ENCODE data around the gene EDN2. TPM values are rescaled to one million over a fixed set of nuclear protein-coding genes. Genes with fewer than 3 reads are reported as not detected.

Gene EDN2
- total RNA-seq, 1 donor from 2014 or later, result 0.47 TPM

DNA sequence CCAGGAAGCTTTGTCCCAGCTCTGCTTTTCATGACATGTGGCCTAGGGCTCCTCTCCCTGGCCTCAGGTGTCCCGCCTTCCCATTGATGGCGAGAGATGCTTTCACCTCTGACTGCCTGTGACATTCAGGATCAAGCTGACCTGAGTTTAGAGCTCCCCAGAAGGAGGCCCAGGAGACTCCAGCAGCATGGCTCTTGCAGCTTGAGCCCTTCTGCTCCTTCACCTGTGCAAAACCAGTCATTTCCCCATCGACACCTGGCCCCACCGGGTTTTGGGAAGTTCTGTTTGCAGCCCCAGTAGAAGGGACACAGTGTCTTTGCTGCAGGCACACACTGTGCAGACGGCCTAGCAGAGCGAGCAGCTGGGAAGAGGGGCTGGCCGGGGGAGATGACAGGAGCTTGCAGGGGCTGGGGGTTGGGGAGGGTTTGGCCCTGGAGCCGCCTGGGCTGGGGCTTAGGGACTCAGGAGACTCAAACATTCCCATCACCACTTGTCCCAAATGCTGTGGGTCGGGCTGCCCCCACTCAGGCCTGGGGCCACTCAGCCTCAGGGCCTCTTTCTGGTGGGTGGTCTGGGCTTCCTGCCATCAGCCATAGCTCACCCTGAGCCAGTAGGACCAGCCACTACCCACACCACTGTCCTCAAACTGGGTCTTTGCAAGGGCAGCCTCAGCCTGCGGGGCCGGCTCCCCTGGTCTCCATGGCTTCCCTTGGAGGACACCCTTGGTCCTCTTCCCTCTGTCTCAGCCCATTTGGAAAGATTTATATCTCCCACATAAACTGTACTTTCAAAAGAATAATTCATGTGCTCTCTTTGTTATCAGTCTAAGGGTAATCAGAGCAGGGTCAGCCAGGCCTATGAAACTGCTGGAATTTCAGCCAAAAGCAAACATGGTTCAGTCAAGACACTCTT lies 3.8 kb upstream of the EDN2 start:
- Histone ChIP-seq H3K4me3 (no peak overlapping the region), H3K27me3 (ENCODE audit: low read depth) (no peaks in the 10 kb centered on the region), H3K4me1 (peaks cover 56% of the 10 kb centered on the region), H3K9me3 (replicated peaks) (no peaks in the 10 kb centered on the region), H3K27ac (replicated peaks) (no peak overlapping the region), H3K36me3 (no peaks in the 10 kb centered on the region)
- intact Hi-C loops (cut with micrococcal nuclease), result no loop called here
- no peak for DNase-seq
- TF ChIP-seq, protein P1, sequence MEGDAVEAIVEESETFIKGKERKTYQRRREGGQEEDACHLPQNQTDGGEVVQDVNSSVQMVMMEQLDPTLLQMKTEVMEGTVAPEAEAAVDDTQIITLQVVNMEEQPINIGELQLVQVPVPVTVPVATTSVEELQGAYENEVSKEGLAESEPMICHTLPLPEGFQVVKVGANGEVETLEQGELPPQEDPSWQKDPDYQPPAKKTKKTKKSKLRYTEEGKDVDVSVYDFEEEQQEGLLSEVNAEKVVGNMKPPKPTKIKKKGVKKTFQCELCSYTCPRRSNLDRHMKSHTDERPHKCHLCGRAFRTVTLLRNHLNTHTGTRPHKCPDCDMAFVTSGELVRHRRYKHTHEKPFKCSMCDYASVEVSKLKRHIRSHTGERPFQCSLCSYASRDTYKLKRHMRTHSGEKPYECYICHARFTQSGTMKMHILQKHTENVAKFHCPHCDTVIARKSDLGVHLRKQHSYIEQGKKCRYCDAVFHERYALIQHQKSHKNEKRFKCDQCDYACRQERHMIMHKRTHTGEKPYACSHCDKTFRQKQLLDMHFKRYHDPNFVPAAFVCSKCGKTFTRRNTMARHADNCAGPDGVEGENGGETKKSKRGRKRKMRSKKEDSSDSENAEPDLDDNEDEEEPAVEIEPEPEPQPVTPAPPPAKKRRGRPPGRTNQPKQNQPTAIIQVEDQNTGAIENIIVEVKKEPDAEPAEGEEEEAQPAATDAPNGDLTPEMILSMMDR (IDR thresholded peaks at IDR 0.05; ENCODE audit: borderline replicate concordance), result no peak

DNA sequence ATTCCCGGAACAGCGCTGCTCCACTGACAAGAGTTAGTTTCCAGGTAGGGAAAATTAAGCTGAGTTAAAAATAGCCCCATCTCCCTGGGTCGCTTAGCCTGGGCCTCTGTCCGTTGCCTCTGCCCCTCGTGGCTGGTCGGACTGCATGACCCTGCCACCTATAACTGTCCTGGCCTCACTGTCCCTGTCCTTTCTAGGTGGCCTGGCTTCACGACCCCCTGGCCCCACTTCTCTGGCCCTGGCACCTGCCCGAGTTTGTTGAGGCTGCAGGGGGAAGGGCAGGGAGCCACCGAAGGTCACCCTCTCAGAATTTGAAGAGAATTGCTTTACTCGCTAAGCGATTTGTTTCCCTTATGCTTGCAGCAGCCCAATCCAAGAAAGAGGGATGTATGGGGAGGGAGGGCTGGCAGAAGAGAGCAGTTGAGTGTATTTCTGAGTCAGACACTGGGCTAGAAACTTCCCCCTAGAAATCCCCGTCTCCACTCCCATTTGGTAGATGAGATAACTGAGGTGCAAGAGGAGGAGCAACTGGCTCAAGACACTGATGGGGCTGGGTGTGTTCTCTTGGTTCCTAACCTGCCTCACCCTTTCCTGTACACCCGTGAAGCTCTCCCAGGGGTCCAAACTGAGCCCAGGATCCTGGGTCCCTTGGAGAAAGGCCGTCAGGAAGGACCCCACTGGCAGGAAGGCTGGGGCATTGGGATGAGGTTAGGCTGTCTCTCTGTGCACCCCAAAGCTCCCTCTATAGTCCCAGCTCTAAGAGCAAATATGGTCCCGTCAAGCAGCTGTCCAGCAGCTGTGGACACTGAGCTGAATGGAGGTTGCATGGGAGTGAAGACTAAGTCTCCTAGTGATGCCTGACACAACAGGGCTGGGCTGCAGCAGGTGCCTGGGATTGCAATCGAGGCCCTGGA lies 2.9 kb upstream of the EDN2 start:
- intact Hi-C loops (cut with micrococcal nuclease), result no loop called here
- Histone ChIP-seq H3K27ac (replicated peaks) (peak overlapping the region; percentile 72), H3K36me3 (no peaks in the 10 kb centered on the region), H3K4me3 (peak overlapping the region; percentile 21), H3K27me3 (ENCODE audit: low read depth) (no peaks in the 10 kb centered on the region), H3K4me1 (peaks cover 66% of the 10 kb centered on the region), H3K9me3 (replicated peaks) (no peaks in the 10 kb centered on the region)
- TF ChIP-seq, protein P1 (IDR thresholded peaks at IDR 0.05; ENCODE audit: borderline replicate concordance), result no peak
- no peak for DNase-seq

DNA sequence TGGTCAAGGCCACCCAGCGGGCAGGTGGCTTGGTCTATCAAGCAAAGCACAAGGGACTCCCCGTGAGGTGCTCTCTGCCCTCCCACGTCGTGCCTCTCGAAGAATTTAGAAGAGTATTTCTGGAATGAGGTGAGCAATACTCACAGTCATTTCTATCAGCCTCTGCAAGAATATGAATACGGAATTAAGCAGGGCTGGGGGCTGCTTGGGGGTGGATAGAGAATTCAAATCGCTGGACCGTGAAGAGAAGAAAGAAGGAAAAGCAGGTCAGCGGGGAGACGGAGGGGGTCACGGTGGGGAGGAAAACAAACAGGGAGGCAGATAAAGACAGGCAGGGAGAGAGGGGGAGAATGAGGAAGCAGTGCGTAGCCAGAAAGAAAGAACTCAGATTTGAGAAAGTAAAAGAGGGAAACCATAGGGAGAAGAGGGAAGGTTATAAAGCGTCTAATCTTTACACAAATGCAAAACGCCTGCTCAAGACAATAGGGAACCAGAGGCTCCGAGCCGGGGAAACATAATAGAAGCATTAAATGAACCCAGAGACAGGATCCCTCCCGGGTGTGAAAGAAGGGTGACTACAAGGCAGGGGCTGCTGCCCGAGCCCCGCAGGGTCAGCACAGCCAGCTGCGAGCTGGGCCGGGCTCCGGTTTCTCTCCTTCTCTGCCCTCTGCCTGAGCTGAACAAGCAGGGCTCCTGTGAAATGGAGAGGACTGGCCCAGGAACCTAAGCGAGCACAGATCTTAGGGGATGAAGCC lies 2.1 kb upstream of the EDN2 start:
- TF ChIP-seq, protein P1 (IDR thresholded peaks at IDR 0.05; ENCODE audit: borderline replicate concordance), result no peak
- Histone ChIP-seq H3K27ac (replicated peaks) (peak overlapping the region; percentile 72), H3K9me3 (replicated peaks) (no peaks in the 10 kb centered on the region), H3K27me3 (ENCODE audit: low read depth) (no peaks in the 10 kb centered on the region), H3K4me3 (peak overlapping the region; percentile 21), H3K36me3 (no peaks in the 10 kb centered on the region), H3K4me1 (peaks cover 70% of the 10 kb centered on the region)
- DNase-seq, result no peak
- intact Hi-C loops (cut with micrococcal nuclease), result no loop called here

DNA sequence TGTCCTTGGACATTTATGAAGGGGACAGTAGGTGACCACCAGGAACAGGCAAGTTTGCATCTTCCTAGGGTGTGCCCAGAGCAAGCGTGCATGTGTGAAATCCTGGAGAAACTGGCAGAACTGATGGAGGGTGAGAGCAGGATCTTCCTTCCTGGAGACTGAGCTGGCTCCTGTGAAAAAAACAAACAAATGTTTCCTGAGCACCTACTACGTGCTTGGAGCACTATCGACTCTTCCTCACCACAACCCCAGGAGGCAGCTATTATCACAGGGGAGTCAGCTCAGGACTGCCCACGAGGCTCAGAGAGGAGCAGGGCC lies 1.5 kb upstream of the EDN2 start:
- intact Hi-C loops (cut with micrococcal nuclease), result no loop called here
- no peaks in the 10 kb centered on the region for H3K36me3 ChIP-seq
- no peaks in the 10 kb centered on the region for H3K9me3 ChIP-seq (replicated peaks)
- TF ChIP-seq, protein P1 (IDR thresholded peaks at IDR 0.05; ENCODE audit: borderline replicate concordance), result no peak
- no peaks in the 10 kb centered on the region for H3K27me3 ChIP-seq (ENCODE audit: low read depth)
- no peak overlapping the region for H3K27ac ChIP-seq (replicated peaks)
- H3K4me3 ChIP-seq, result no peak overlapping the region
- H3K4me1 ChIP-seq, result peaks cover 68% of the 10 kb centered on the region
- DNase-seq, result no peak

DNA sequence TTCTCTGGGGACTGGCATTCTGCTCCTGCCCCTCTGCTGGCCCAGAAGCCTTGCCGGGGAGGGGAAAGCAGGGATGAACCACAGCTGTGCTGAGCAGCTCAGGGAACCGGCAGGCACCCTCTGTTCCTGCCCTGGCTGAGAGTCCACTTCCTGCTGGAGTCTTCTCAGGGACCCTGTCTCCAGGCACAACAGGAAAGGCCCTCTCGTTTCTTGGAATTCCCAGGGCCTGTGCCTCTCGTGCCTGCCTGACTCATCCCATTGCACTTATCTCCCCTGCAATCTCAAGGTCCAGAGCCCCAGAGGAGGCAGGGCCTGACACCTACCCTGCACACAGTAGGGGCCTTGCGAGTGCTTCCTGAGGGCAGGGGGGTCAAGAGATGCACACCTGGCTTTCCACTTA lies 1.1 kb upstream of the EDN2 start:
- Histone ChIP-seq H3K4me1 (peaks cover 64% of the 10 kb centered on the region), H3K9me3 (replicated peaks) (no peaks in the 10 kb centered on the region), H3K27ac (replicated peaks) (no peak overlapping the region), H3K27me3 (ENCODE audit: low read depth) (no peaks in the 10 kb centered on the region), H3K4me3 (no peak overlapping the region), H3K36me3 (no peaks in the 10 kb centered on the region)
- TF ChIP-seq, protein P1 (IDR thresholded peaks at IDR 0.05; ENCODE audit: borderline replicate concordance), result no peak
- DNase-seq, result no peak
- intact Hi-C loops (cut with micrococcal nuclease), result no loop called here
